GM21515 (cell line): Measurements from ENCODE around the gene ATG2B.
"Not testable (repeated sequence)": the region's sequence is repeated elsewhere in the genome, so short reads cannot be mapped to it uniquely, and the experiment has no call there.

ENCODE experiments used
- ATAC-seq: cut with Tn5 transposase; IDR thresholded peaks from one replicate; pipeline ENCODE4 v1.9.1; 2021; ENCODE audit not compliant: unreplicated experiment

Gene ATG2B

GRCh38 chr14:96255501-96256366, 107.4 kb downstream of the ATG2B start, which contains the start of gene BDKRB1:
BDKRB1 (plus strand) TSS chr14:96256210; CDS start chr14:96263683, 7,473 bp downstream.
- no peak for ATAC-seq

- ATAC-seq: no peak
These were observed 108.5 kb downstream of the ATG2B start for GRCh38 chr14:96254687-96255086.

DNA sequence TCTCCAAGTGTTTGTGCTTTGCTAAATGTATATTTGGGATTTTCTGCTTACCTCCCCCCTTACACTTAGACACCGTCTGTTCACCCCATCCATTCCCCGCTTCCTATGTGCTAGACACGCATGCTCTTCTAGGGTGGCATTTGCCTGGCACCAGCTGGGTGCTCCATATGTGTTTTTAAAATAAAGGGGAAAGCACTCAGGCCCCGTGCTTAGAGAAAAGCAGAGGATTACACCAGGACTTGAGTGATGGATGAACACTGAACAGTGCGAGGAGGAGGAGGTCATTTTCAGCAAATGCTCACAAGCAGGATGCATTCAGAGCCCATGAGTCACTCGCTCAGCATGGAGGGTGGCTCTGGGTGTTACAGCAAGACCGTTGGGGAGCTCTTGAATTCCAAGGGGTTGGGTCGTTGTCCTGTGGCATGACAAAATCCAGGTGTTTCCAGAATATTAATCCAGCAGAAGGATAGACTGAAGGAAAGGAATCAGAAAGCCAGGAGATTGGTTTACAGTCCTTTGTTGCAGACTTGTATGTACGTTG, 110.1 kb downstream of the ATG2B start:
- no peak for ATAC-seq

- ATAC-seq: no peak
These were observed 110.7 kb downstream of the ATG2B start for GRCh38 chr14:96252323-96252998.

GRCh38 chr14:96251656-96252155, 111.4 kb downstream of the ATG2B start:
- ATAC-seq: no peak

- no peak for ATAC-seq
These were observed 112.7 kb downstream of the ATG2B start for GRCh38 chr14:96250485-96250884.

DNA sequence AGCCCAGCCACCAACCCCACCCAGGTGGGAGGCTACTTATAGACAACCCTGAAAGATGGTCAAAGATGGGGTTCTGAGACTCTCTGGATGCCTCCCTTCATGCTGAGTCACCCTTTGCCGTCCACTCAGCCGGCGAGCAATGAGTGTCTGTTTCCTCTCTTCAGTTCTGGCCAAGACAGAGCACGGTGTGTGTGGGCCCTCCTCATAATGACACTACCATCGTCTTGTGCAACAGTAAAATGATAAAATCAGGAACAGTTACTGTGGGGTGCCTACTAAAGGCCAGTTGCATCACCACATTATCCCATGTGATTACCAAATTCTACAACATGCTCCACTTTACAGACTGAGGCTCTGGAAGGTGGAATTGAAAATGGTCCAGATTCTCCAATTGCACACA, 114.1 kb downstream of the ATG2B start:
- ATAC-seq: no peak

DNA sequence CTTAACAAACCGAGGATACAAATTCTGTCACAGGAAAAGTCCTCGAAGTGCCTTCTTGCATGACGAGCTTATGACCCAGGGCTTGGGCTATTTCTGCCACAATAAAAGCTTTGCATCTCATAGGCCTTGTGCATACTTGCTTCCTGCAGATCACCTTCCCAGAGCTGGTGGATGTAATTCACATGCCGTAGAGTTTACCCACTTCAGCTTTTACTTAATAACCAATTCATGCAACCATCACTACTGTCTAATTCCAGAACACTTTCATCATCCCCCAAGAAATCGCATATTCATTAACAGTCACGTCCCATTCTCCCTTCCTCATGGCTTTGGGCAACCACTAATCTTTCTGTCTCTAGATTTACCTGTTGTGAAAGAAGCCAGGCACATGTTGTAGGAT, 116.1 kb downstream of the ATG2B start:
- ATAC-seq: no peak

DNA sequence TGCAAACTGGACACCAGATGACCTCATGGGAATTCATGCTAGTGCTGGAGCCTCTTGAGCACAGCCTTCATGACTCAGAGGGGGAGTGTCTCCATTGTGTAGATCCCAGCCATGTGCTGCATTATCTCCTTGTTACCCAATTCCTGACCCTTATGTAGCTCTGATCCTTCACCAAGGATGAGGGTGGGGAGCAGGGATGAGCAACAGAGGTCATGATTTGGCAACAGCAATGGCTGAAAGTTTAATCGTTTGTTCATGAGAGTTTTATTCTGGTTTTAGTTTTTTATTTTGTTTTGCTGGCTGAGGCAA, 116.6 kb downstream of the ATG2B start:
- ATAC-seq: no peak

DNA sequence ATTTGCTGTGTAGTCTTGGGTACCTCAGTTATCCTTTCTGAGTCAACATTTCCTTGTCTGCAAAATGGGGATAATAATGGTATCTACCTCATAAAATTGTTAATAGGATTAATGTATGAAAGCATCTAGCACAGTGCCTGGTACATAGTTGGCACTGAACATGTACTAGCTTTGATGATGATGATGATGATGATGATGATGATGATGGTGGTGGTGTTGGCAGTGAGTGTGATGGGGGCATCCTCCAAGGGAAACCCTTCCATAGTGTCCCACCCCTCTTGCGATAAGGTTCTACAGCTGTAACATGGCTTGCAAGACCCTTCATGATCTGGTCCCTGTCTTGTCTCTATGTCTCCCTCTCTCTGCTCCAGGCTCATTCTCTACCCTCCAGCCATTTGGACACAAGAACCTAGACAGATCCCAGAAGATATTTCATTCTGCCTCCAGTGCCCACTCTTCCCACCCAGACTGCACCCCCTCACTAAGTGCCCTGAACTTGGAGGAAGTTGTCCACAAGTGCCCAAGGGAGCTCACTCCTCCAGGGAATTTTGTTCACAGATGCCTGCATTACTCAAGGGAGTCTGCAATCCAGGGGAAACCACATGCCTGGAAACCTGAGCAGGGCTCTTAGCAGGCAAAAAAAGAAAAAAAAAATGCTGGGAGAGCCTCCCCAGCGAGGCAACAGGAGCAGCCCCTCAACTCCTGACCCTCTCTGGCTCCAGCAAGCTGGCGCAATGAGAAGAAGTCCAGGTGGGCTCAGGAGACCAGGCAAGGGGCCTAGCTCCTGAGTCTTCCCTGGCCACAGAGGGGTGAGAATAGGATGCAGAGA, 117.2 kb downstream of the ATG2B start:
- ATAC-seq: no peak

DNA sequence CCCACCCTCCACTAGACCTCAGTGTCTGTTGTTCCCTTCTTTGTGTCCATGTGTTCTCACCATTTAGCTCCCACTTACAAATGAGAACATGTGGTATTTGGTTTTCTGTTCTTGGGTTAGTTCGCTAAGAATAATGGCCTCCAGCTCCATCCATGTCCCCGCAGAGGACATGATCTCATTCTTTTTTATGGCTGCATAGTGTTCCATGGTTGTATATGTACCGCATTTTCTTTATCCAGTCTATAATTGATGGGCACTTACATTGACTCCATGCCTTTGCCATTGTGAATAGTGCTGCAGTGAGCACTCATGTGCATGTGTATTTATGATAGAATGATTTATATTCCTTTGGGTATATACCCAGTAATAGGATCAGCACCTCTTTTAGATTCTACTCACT, 118.1 kb downstream of the ATG2B start:
- ATAC-seq: not testable (repeated sequence)

DNA sequence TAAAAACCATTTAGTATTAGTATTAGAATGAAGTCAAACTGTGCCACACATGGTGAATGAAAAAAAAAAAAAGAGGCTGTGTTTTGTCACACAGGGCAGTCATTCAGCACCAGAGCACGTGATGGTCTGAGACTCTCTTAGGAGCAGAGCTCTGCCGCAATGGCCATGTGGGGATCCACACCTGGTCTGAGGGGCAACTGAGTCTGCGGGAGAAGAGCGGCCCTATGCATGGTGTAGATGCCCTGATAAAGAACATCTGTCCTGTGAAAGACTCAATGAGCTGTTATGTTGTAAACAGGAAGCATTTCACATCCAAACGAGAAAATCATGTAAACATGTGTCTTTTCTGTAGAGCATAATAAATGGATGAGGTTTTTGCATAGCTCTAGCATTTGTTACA, 119.4 kb downstream of the ATG2B start:
- no peak for ATAC-seq

DNA sequence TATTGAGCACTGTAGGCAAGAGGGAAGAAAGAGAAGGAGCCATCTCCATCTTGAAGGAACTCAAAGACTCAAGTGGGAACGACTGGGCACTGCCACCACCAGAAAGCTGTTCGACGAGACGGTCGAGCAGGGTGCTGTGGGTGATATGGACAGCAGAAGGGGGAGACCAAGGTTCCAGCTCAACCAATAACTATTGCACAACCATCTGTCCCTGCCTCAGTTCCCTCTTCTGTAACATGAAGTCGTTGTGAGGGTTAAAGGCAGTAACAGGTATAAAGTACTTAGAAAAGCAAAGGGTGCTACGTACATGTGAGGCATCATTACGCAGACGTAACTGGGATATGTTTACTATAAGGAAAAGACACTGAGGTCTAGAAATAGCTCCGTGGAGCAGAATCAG, 121.0 kb downstream of the ATG2B start:
- no peak for ATAC-seq

DNA sequence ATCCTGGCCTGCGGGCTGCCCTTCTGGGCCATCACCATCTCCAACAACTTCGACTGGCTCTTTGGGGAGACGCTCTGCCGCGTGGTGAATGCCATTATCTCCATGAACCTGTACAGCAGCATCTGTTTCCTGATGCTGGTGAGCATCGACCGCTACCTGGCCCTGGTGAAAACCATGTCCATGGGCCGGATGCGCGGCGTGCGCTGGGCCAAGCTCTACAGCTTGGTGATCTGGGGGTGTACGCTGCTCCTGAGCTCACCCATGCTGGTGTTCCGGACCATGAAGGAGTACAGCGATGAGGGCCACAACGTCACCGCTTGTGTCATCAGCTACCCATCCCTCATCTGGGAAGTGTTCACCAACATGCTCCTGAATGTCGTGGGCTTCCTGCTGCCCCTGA, 122.5 kb downstream of the ATG2B start:
- no peak for ATAC-seq

GRCh38 chr14:96239711-96240141, 123.4 kb downstream of the ATG2B start:
- no peak for ATAC-seq

DNA sequence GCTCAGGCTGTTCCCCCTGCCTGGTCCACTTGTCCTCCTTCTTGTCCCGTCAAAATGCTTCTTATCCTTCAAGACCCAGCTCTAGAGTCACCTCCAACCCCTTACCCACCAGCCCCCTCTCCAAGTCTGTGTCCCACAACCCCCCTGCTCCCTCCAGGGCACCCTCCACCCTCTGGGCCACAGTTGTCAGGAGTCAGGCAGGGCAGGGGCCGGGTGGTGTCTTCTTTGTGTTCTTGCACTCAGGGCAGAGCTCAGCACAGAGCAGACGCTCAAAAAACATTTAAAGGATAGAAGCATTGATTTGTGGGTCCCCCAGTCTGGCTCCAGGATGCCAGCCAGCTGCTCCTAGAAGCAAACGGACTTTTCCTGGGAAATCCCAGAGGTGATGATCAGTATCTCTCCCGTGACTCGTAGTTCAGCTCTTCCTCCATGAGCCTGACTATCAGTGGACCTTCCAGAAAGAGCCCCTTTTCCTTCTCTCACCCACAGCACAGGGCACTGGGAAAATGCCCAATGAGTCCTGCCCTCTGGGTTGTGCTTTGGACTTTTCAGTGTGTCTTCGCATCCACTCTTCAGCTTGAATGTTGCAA, 124.4 kb downstream of the ATG2B start:
- ATAC-seq: no peak

DNA sequence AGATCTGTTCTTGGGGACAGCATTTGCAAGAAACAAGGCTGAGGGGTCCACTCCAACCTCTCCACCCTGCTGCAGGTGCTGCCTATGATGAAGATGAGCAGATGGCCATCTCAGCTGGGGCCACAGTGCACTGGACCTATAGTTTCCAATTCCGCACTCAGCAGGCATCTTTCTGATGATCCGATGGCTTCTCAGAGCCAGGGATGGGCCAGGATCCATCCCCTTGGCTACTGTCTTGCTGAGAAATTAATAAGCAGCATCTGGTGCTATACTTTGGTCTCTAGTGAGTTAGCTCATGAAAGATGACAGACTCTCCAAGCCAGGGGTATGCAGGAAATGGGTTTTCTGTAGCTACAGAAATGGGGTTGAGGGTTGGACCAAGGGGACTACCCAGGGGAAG, 125.5 kb downstream of the ATG2B start:
- ATAC-seq: no peak

DNA sequence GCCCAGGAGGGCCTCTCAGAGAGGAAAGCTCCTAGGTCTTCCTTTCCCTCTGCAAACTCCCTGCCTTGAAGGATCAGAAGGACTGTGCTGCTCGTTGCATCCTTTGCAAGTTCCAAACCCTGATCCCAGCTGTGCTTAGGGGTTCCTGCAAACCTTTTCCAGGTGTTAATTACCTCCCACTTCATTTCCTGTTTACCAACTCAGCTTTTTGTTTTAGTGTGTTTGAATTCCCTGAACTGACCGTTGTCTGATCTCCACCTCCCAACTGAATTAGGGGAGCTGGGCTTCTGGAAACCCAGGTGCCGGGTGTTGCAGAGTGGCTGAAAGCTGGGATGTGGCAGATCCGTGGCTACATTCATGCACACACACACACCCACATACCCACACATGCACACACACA, 127.7 kb downstream of the ATG2B start:
- ATAC-seq: no peak

GRCh38 chr14:96233661-96234060, 129.5 kb downstream of the ATG2B start:
- ATAC-seq: no peak

DNA sequence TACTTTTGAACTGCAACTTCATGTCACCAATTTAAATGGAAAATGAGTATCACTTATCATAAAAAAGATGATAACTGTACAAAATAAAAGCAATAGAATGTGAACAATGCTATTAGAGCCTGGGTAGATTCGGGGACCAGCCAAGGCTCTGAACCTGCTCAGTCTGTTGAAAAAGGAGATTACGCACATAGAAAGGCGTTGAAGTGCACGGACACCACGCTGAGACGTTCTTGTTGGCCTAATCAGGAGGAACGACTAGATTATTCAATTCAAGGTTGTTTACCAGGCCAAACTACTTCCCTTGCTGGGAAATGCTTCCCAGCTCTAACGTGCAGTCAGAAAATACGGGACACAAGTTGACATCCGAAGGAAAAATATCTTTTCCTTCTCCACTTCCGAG, 130.6 kb downstream of the ATG2B start:
- ATAC-seq: no peak
